ENCODE measurements around the gene PSPN. TPM values are rescaled to one million over a fixed set of nuclear protein-coding genes. Genes with fewer than 3 reads are reported as not detected.
A peak's percentile ranks its signal among the peaks of the same experiment; 100 is the strongest.
"Not testable (repeated sequence)": the region's sequence is repeated elsewhere in the genome, so short reads cannot be mapped to it uniquely, and the experiment has no call there.

The PSPN gene
- polyA plus RNA-seq, 2 donors: 0.47 to 0.79 TPM

- H3K27ac ChIP-seq (ENCODE audit: low read depth in 2 of 2, low read length in 1 of 2): no peak overlapping the region
- no peaks in the 10 kb centered on the region for H3K27me3 ChIP-seq (ENCODE audit: control insufficient read depth in 1 of 2, insufficient read depth in 2 of 2, low read length in 2 of 2)
- WGBS, 2 donors: 80 to 81% methylated on average over 5 of the region's 5 CpGs
- no peak overlapping the region for H3K4me3 ChIP-seq (ENCODE audit: low read depth in 1 of 2, low read length in 2 of 2)
- H3K9me3 ChIP-seq (ENCODE audit: control insufficient read depth in 2 of 2, insufficient read depth in 1 of 2, low read depth in 1 of 2, low read length in 1 of 2): no peaks in the 10 kb centered on the region
- H3K36me3 ChIP-seq (ENCODE audit: control insufficient read depth in 2 of 2, insufficient read depth in 2 of 2, low read length in 1 of 2): no peaks in the 10 kb centered on the region
- H3K4me1 ChIP-seq (ENCODE audit: control insufficient read depth in 2 of 2, insufficient read depth in 2 of 2, low read length in 1 of 2): no peaks in the 10 kb centered on the region
These were observed 30.7 kb upstream of the PSPN start for GRCh38 chr19:6406401-6406800.

- Histone ChIP-seq H3K27me3 (ENCODE audit: control insufficient read depth in 1 of 2, insufficient read depth in 2 of 2, low read length in 2 of 2) (no peaks in the 10 kb centered on the region), H3K4me1 (ENCODE audit: control insufficient read depth in 2 of 2, insufficient read depth in 2 of 2, low read length in 1 of 2) (no peaks in the 10 kb centered on the region), H3K4me3 (ENCODE audit: low read depth in 1 of 2, low read length in 2 of 2) (no peak overlapping the region), H3K27ac (ENCODE audit: low read depth in 2 of 2, low read length in 1 of 2) (no peak overlapping the region), H3K36me3 (ENCODE audit: control insufficient read depth in 2 of 2, insufficient read depth in 2 of 2, low read length in 1 of 2) (no peaks in the 10 kb centered on the region), H3K9me3 (ENCODE audit: control insufficient read depth in 2 of 2, insufficient read depth in 1 of 2, low read depth in 1 of 2, low read length in 1 of 2) (no peaks in the 10 kb centered on the region)
- WGBS, 2 donors: 48 to 57% methylated on average over 22 of the region's 22 CpGs
These were observed 27.3 kb upstream of the PSPN start for GRCh38 chr19:6402837-6403608.

GRCh38 chr19:6402058-6402457 lies 26.3 kb upstream of the PSPN start:
- no peaks in the 10 kb centered on the region for H3K27me3 ChIP-seq (ENCODE audit: control insufficient read depth in 1 of 2, insufficient read depth in 2 of 2, low read length in 2 of 2)
- no peak overlapping the region for H3K4me3 ChIP-seq (ENCODE audit: low read depth in 1 of 2, low read length in 2 of 2)
- WGBS, 2 donors: 76 to 82% methylated on average over 10 of the region's 10 CpGs
- H3K9me3 ChIP-seq (ENCODE audit: control insufficient read depth in 2 of 2, insufficient read depth in 1 of 2, low read depth in 1 of 2, low read length in 1 of 2): no peaks in the 10 kb centered on the region
- H3K4me1 ChIP-seq (ENCODE audit: control insufficient read depth in 2 of 2, insufficient read depth in 2 of 2, low read length in 1 of 2): no peaks in the 10 kb centered on the region
- H3K27ac ChIP-seq (ENCODE audit: low read depth in 2 of 2, low read length in 1 of 2): no peak overlapping the region
- no peaks in the 10 kb centered on the region for H3K36me3 ChIP-seq (ENCODE audit: control insufficient read depth in 2 of 2, insufficient read depth in 2 of 2, low read length in 1 of 2)

- not testable (repeated sequence) for H3K9me3 ChIP-seq (ENCODE audit: control insufficient read depth in 2 of 2, insufficient read depth in 1 of 2, low read depth in 1 of 2, low read length in 1 of 2); H3K27ac ChIP-seq (ENCODE audit: low read depth in 2 of 2, low read length in 1 of 2); H3K36me3 ChIP-seq (ENCODE audit: control insufficient read depth in 2 of 2, insufficient read depth in 2 of 2, low read length in 1 of 2); H3K4me1 ChIP-seq (ENCODE audit: control insufficient read depth in 2 of 2, insufficient read depth in 2 of 2, low read length in 1 of 2); H3K27me3 ChIP-seq (ENCODE audit: control insufficient read depth in 1 of 2, insufficient read depth in 2 of 2, low read length in 2 of 2); H3K4me3 ChIP-seq (ENCODE audit: low read depth in 1 of 2, low read length in 2 of 2)
- WGBS, 2 donors: 87 to 93% methylated on average over 23 of the region's 23 CpGs
These were observed 24.6 kb upstream of the PSPN start for GRCh38 chr19:6400062-6400944.

- Histone ChIP-seq H3K27me3 (ENCODE audit: control insufficient read depth in 1 of 2, insufficient read depth in 2 of 2, low read length in 2 of 2) (no peaks in the 10 kb centered on the region), H3K36me3 (ENCODE audit: control insufficient read depth in 2 of 2, insufficient read depth in 2 of 2, low read length in 1 of 2) (no peaks in the 10 kb centered on the region), H3K4me1 (ENCODE audit: control insufficient read depth in 2 of 2, insufficient read depth in 2 of 2, low read length in 1 of 2) (peaks cover 5 to 8% of the 10 kb centered on the region in 2 donors), H3K9me3 (ENCODE audit: control insufficient read depth in 2 of 2, insufficient read depth in 1 of 2, low read depth in 1 of 2, low read length in 1 of 2) (no peaks in the 10 kb centered on the region), H3K27ac (ENCODE audit: low read depth in 2 of 2, low read length in 1 of 2) (no peak overlapping the region), H3K4me3 (ENCODE audit: low read depth in 1 of 2, low read length in 2 of 2) (no peak overlapping the region)
- 93 to 94% methylated on average over 12 of the region's 12 CpGs for WGBS, 2 donors
These were observed 20.6 kb upstream of the PSPN start for GRCh38 chr19:6396305-6396704.

GRCh38 chr19:6394831-6395230 lies 19.1 kb upstream of the PSPN start:
- H3K4me3 ChIP-seq (ENCODE audit: low read depth in 1 of 2, low read length in 2 of 2): no peak overlapping the region
- 90 to 98% methylated on average over 3 of the region's 3 CpGs for WGBS, 2 donors

GRCh38 chr19:6393983-6394412 lies 18.3 kb upstream of the PSPN start:
- Histone ChIP-seq H3K27ac (ENCODE audit: low read depth in 2 of 2, low read length in 1 of 2) (peak overlapping the region; percentile 92 to 95), H3K4me1 (ENCODE audit: control insufficient read depth in 2 of 2, insufficient read depth in 2 of 2, low read length in 1 of 2) (peaks cover 5 to 8% of the 10 kb centered on the region in 2 donors), H3K36me3 (ENCODE audit: control insufficient read depth in 2 of 2, insufficient read depth in 2 of 2, low read length in 1 of 2) (peaks cover 0 to 5% of the 10 kb centered on the region in 2 donors), H3K9me3 (ENCODE audit: control insufficient read depth in 2 of 2, insufficient read depth in 1 of 2, low read depth in 1 of 2, low read length in 1 of 2) (no peaks in the 10 kb centered on the region), H3K4me3 (ENCODE audit: low read depth in 1 of 2, low read length in 2 of 2) (peak overlapping the region; percentile 73 to 96), H3K27me3 (ENCODE audit: control insufficient read depth in 1 of 2, insufficient read depth in 2 of 2, low read length in 2 of 2) (no peaks in the 10 kb centered on the region)
- WGBS, 2 donors: 28 to 29% methylated on average over 14 of the region's 14 CpGs

More at GRCh38 chr19:6394831-6395230, 19.1 kb upstream of the PSPN start:
- Histone ChIP-seq H3K9me3 (ENCODE audit: control insufficient read depth in 2 of 2, insufficient read depth in 1 of 2, low read depth in 1 of 2, low read length in 1 of 2) (no peaks in the 10 kb centered on the region), H3K36me3 (ENCODE audit: control insufficient read depth in 2 of 2, insufficient read depth in 2 of 2, low read length in 1 of 2) (no peaks in the 10 kb centered on the region), H3K27ac (ENCODE audit: low read depth in 2 of 2, low read length in 1 of 2) (no peak overlapping the region), H3K27me3 (ENCODE audit: control insufficient read depth in 1 of 2, insufficient read depth in 2 of 2, low read length in 2 of 2) (no peaks in the 10 kb centered on the region), H3K4me1 (ENCODE audit: control insufficient read depth in 2 of 2, insufficient read depth in 2 of 2, low read length in 1 of 2) (peaks cover 5 to 8% of the 10 kb centered on the region in 2 donors)

GRCh38 chr19:6393074-6393982 lies 17.6 kb upstream of the PSPN start, which contains the start of gene GTF2F1:
Gene GTF2F1, minus strand, starts transcription at chr19:6393164. Its CDS starts 169 bp downstream, at chr19:6392995.
- Histone ChIP-seq H3K27ac (ENCODE audit: low read depth in 2 of 2, low read length in 1 of 2) (peak within 1 kb of the TSS; percentile 92 to 95), H3K27me3 (ENCODE audit: control insufficient read depth in 1 of 2, insufficient read depth in 2 of 2, low read length in 2 of 2) (no peaks in the 10 kb centered on the region), H3K4me1 (ENCODE audit: control insufficient read depth in 2 of 2, insufficient read depth in 2 of 2, low read length in 1 of 2) (peaks cover 5 to 8% of the 10 kb centered on the region in 2 donors), H3K9me3 (ENCODE audit: control insufficient read depth in 2 of 2, insufficient read depth in 1 of 2, low read depth in 1 of 2, low read length in 1 of 2) (no peaks in the 10 kb centered on the region), H3K4me3 (ENCODE audit: low read depth in 1 of 2, low read length in 2 of 2) (peak within 1 kb of the TSS; percentile 73 to 96), H3K36me3 (ENCODE audit: control insufficient read depth in 2 of 2, insufficient read depth in 2 of 2, low read length in 1 of 2) (peaks cover 5 to 10% of the 10 kb centered on the region in 2 donors)
- WGBS, 2 donors: 0 to 1% methylated on average over 66 to 69 of the region's 69 CpGs
